ENCODE data around the gene CYP2U1.
"Not testable (repeated sequence)": the region's sequence is repeated elsewhere in the genome, so short reads cannot be mapped to it uniquely, and the experiment has no call there.

The CYP2U1 gene

DNA sequence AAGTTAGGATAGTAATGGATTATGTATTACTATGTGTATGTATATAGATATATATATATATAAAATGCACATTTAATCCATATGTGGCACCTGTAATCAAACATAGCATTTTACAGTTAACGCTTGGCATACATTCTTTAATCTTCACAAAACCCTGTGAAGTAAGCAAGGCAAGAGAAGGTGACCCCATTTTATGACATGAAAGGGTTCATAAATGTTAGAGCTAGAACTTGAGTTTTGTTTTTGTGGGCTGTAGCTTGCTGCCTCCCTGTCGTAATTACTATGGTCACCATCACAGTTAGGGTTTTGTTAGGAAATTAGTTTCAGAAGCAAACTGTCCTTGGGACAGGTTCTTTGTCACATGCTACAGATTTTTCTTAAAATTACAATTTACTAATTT is 13.8 kb upstream of the CYP2U1 start:
- no peak for DNase-seq (ENCODE audit: low read depth in 2 of 2)

DNA sequence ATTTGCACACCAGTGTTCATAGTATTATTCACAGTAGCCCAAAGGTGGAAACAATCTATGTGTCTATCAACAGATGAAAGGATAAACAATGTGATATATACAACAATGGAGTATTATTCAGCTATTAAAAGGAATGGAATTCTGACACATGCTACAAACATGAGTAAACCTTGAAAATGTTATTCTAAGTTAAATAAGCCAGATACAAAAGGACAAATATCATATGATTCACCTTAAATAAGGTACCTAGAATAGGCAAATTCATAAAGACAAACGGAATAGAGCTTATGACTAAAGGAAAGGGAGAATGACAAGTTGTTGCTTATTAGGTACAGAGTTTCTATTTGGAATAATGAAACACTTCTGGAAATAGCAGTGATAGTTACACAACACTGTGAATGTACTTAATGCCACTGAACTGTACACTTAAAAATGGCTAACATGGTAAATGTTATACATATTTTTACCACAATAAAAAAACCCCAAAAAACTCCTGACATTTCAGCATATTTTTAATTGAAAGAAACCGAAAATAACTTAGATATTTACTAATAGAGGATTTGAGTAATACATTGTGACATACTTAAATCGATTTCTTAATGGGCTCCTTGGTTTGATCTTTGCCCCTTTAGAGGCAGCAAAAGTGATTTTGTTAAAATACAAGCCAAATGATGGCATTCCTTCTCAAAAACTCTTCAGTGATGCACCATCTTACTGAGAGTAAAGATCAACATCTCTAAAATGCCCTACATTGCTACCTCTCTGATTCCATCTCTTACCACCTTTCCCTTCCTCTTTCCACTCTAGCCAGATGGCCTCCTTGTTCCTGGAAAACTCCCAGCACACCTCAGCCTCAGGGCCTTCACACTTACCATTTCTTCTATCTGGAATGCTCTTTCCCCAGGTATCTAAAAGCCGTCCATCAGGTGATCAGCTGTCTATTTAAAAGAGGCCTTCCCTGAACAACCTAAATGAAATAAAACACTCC is 8.6 kb upstream of the CYP2U1 start:
- no peak for DNase-seq (ENCODE audit: low read depth in 2 of 2)

GRCh38 chr4:107925713-107926112 is 5.6 kb upstream of the CYP2U1 start:
- DNase-seq (ENCODE audit: low read depth in 2 of 2) = not testable (repeated sequence)

GRCh38 chr4:107926875-107927274 is 4.5 kb upstream of the CYP2U1 start:
- DNase-seq (ENCODE audit: low read depth in 2 of 2) = not testable (repeated sequence)

DNA sequence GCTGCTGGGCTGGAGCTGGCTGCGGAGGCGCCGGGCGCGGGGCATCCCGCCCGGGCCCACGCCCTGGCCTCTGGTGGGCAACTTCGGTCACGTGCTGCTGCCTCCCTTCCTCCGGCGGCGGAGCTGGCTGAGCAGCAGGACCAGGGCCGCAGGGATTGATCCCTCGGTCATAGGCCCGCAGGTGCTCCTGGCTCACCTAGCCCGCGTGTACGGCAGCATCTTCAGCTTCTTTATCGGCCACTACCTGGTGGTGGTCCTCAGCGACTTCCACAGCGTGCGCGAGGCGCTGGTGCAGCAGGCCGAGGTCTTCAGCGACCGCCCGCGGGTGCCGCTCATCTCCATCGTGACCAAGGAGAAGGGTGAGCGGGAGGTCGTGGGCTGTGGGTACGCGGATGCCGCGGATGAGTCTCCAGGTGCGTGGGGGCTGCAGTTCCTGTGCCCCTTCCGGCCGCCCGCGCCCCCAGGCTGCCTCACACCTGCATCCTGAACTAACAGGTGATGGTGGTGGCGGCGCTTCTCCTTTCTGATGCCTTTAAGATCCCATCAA is 499 bp downstream of the CYP2U1 start:
- peak in 1 of 2 donors; percentile 4 for DNase-seq (ENCODE audit: low read depth in 2 of 2)

DNA sequence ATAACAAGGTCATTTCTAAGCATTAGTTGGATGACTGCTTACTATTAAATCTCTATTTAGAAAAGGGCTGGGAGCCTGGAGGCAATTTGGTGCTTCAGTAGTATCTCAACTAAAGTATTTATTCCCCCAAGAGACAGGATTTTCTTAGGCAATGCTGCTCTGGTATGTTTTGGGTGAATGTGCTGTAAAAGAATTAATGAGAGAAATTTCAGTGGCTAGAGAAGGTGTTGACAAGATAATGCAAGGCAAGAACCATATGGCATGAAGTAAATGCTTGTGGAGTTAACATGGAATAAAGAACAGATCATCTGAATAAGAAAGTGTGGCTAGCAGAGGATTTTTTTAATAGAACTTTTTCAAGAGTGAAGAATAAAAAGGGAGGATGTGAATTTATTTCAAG is 3.9 kb downstream of the CYP2U1 start:
- no peak for DNase-seq (ENCODE audit: low read depth in 2 of 2)

DNA sequence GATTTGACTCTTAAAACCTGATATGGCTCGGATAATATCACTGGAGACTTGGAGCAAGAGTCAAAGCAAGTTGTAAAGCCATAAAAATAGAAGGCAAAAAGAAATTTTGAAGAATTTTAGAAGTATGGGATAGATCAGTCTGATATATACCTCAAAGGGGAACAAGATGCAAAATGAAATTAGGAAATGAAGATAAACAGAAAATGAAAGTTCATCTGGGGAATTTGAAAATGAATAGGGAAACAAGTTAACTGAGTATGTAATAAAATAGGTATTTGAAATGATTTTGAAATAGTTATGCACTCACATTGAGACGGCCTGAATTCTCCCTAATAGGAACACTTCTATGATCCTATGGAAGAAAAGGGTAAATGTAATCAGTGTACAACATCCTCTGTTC is 5.7 kb downstream of the CYP2U1 start:
- no peak for DNase-seq (ENCODE audit: low read depth in 2 of 2)

GRCh38 chr4:107939307-107939706 is 8.0 kb downstream of the CYP2U1 start:
- DNase-seq (ENCODE audit: low read depth in 2 of 2) = no peak

GRCh38 chr4:107945809-107946208 is 14.5 kb downstream of the CYP2U1 start:
- DNase-seq (ENCODE audit: low read depth in 2 of 2) = no peak

- DNase-seq (ENCODE audit: low read depth in 2 of 2) = no peak
Measured at GRCh38 chr4:107950746-107951540, 19.6 kb downstream of the CYP2U1 start.

- DNase-seq (ENCODE audit: low read depth in 2 of 2) = no peak
Measured at GRCh38 chr4:107951551-107951950, 20.2 kb downstream of the CYP2U1 start.

GRCh38 chr4:107956011-107956410 is 24.7 kb downstream of the CYP2U1 start:
- no peak for DNase-seq (ENCODE audit: low read depth in 2 of 2)

DNA sequence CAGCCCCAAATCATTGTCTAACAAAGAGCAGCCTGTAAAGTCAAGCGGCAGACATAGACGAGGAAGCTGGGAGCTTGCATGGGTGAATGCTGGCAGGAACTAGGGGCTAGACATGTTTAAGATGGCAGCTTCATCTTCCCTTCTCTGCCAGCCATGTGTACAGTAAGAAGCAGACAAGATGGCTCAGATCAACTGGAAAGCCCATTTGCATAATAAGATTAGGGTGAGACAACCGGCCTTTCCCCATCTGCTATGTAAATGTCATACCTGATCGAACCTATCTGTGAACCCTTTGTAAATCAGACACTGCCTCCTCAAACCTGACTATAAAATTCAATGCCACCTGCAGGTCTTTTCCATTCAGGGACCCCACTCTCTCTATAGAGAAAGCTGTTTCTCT is 35.6 kb downstream of the CYP2U1 start:
- DNase-seq (ENCODE audit: low read depth in 2 of 2) = no peak

DNA sequence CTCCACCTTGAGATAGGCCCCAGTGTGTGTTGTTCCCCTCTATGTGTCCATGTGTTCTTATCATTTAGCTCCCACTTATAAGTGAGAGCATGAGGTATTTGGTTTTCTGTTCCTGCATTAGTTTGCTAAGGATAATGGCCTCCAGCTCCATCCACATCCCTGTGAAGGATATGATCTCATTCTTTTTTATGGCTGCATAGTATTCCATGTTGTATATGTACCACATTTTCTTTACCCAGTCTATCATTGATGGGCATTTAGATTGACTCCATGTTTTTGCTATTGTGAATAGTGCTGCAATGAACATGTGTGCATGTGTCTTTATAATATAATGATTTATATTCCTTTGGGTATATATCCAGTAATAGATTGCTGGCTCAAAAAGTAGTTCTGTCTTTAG is 36.2 kb downstream of the CYP2U1 start:
- DNase-seq (ENCODE audit: low read depth in 2 of 2) = not testable (repeated sequence)

GRCh38 chr4:107967921-107968320 is 36.6 kb downstream of the CYP2U1 start:
- not testable (repeated sequence) for DNase-seq (ENCODE audit: low read depth in 2 of 2)

GRCh38 chr4:107970063-107970798 is 38.9 kb downstream of the CYP2U1 start:
- no peak for DNase-seq (ENCODE audit: low read depth in 2 of 2)

DNA sequence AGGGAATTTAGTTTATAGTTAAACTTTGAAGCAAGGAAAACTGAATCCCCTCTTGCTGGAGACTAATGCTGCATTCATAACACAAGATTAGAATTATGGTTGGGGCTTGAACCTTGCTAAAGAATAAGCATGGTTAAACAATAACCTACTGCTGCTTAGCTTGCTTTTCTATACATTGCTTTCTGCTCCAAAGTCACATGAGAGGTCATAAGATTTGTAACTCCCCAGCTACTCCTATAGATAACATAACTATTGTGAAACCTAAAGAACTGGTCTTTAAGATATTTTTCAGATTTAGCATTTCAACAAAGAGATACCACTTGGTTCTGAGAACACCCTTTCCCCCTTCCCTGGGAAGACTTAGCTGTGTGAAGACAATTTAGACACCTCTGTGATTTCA is 41.3 kb downstream of the CYP2U1 start:
- DNase-seq (ENCODE audit: low read depth in 2 of 2) = no peak

DNA sequence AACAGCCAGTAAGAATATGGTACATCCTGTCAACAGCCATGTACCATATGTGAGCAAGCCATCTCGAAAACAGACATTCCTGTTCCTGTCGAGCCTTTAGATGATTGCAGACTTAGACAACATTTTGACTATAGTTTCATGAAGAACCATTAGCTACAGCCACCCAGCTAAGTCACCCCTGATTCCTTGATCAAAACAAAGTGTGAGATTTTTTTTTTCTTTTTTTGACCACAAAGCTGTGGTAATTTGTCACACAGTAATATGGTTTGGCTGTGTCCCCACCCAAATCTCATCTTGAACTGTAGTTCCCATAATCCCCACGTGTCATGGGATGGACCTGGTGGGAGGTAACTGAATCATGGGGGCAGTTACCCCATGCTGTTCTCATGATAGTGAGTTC is 43.2 kb downstream of the CYP2U1 start:
- DNase-seq (ENCODE audit: low read depth in 2 of 2) = no peak

DNA sequence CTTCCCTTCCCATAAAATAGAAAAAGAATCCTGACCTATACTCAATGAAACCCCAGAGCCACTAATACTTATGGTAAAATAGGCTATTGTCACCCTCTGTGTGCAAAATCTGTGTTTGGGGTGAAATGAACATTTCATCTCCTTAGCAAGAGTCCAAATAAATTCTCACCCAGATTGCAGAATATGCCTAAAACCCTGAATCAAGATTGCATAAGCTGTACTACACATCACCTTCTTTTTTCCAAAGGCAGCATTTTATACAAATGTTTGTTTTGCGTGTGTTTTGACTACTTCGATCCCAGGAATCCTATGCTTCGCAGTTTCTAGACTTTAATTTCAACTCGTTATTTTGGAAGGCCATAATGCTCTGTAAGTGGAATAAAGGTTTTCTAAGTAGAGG is 46.1 kb downstream of the CYP2U1 start:
- no peak for DNase-seq (ENCODE audit: low read depth in 2 of 2)

- no peak for DNase-seq (ENCODE audit: low read depth in 2 of 2)
Measured at GRCh38 chr4:107977966-107978705, 46.8 kb downstream of the CYP2U1 start.

All from stimulated activated CD4-positive, alpha-beta T cell treated with anti-CD3 and anti-CD28 coated beads, Interleukin-15, amount 100 ng/mL, for 48 hours (primary cell).